GM18909 (cell line): ENCODE results near the gene SPON1.

ENCODE experiments used
- ATAC-seq: cut with Tn5 transposase; IDR thresholded peaks from one replicate; pipeline ENCODE4 v1.9.1; 2021; ENCODE audit warnings: mild to moderate bottlenecking; ENCODE audit not compliant: unreplicated experiment, poor library complexity

Gene SPON1

DNA sequence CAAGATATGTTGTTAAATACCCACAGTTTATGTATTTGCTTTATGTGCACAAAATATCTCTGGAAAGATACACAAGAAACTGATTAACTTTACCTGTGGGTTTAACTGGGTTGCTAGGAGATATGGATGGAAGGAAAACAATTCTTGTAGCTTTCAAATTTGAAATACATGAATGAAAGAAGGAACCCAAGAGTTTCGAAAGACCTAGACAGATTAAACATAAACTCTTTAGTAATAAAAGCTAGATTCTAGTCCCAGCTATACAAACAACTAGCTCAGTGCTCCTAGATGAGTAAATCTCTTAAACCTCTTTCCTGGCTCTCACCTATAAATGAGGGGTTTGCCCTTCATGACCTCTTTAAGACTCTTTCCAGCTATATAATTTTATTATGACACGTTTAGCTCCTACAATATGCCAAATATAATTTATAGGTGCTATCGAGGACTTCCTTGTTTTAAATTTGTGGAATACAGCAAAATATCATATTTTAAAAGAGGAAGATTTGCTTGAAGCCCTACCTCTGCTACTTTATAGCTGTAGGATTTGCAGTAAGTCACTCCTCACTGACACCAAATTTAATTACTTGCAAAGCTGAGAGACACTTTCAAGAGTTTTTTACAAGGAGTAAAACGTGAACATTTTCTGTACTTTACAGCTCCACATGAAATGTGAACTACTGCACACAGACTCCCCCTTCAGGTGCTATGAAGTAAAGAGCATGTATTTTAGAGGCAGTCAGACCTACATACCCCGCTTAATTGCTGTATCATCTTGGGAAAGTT, 345.8 kb downstream of the SPON1 start:
- ATAC-seq, result peak; percentile 45

DNA sequence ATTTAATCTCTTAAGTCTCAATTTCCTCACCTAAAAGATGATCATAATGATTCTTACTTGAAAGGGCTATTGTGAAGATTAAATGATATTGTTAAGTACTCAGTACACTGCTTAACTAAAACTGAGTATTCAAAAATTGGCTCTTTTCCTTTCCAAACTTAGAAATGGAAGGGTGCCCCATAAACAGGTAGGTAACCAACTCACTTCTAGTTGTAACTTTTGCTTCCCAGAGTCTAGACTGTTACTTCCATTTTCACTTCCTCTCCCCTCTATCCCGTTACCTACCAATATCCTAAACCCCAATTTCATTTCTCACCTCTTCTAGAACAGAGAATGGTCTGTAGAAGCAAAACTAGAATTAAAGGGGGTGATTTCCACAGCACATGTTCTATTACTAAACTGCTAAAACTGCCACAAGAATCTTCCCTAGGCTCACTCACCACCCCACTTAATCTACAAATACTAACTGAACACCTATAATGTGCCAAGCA, 346.4 kb downstream of the SPON1 start:
- ATAC-seq, result peak; percentile 34

DNA sequence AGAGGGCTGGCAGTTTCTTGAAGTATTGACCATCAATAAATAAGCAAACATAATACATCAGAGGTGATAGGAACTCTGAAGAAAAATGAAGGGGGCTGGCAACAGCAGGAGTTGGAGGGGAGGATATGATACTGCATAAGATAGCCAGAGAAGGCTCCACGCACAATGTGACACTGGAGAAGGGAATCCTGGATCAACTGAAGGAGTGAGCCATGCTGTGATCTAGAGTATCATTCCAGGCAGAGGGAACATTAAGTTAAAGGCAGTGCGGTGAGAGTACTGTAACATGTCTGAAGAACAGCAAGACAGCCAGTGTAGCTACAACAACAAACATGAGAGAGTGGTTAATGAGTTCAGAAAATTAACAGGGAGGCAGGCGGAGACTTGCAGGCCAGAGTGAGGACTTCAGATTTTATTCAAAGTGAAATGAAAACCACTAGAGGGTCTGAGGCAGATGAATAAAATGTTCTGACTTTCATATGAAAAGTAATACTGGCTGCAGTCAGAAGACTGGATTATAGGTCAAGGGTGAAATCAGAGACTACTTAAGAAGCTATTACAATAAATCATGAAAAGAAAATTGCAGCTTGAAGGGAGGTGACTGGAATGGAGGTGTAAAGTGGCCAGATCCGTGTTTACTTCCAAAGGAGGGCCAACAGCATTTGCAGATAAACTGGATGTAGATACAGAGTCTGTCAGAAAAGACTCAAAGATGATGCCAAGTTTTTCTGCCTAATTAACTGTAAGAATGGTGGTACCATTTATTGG, 347.1 kb downstream of the SPON1 start:
- no peak for ATAC-seq

DNA sequence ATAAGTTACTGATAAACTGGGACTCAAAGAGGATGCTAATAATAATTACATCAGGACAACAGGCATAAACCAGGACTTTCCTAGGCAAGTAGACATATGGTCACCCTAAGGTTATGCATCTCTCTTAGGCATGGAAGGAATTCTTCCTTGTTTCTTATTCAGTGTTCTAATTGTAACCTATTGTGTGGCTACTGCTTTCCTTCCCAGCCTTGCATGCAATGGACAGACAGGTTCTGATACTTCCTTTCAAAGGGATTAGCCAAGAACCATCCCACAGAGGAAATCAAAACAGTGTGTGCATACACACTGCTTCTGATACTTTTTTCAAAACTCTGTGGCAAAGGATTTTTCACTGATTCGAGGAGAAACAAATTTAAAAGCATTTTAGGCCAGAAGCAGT, 348.2 kb downstream of the SPON1 start:
- no peak for ATAC-seq

DNA sequence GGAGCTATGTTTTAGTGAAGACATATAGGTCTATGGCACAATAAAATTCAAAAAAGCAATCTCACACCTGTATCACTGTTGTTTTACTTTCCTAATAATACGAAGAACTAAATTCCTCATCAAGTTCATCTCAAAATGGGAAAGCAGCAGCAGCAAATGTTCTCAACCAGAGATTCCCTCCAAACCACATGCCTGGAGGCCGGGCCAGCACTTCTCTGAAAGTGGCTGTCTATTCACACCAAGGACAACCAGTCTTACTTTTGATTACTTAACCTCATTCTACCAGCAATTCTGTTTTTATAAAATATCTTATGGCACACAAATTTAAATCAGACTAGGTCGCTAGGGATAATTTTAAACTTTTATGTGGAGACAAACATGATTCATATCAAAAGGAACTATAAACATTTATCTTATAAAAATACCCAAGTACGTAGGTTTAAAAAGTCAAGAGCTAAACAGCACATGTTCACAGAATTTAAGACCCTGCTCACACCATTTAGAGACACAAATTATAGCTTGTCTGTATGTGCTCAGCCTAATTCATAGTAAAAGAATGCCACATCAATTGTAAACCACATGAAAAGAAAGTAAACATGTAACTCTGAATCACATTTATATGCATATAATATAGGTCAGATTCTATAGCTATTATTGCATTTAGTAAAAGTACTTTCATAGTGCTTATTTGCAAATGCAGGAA, 350.4 kb downstream of the SPON1 start:
- no peak for ATAC-seq

DNA sequence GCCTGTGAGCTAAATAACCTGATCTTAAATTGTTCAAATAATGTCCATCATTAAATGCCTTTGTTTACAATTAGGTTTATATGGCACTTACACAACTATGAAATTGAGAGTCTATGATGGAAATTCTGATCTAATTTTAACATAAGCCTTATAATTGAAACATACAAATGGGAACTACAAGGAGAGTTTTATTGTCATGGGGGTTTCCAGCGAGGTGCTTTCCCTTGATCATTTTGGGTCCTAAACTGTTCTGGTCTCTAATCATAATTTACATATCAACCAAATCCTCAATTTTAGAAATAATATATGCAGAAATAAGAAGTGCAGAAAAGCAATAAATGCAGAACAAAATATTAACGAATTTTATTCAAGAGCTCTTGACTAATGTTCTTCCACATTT, 351.6 kb downstream of the SPON1 start:
- no peak for ATAC-seq

DNA sequence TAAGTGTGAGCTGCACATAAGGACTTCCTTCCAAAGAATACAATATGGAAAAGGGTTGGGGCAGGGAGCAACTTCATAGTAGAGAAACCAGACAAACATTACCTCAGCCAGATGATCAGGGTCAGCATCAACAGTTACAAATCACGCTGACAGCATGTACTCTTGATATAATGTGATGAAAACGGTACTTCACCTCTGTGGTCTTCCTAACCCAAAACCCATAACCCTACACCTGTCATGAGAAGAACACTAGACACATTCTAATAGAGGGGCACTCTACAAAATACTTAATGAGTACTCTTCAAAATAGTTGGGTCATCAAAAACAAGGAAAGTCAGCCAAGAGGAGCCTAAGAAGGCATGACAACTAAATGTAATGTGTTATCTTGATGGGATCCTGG, 352.6 kb downstream of the SPON1 start:
- ATAC-seq, result peak; percentile 42
